Calu3 (cell line): ENCODE results near the gene SEC24A. TPM values are rescaled to one million over a fixed set of nuclear protein-coding genes. Genes with fewer than 3 reads are reported as not detected.

ENCODE experiments used
- BruUV-seq: library from RNA; stranded (reverse); fragments of 400-500 nt; replicated peaks from 2 replicates; lab custom pipeline; 2021; lab: Mats Ljungman, UMichigan
- CTCF ChIA-PET: fragments of 300-600 bp; sonication (Branson Sonifier 250); formaldehyde crosslinking; loops from one replicate; lab custom pipeline; 2022; ENCODE audit warnings: antibody characterized with exemption; lab: Charles Lee
- DNase-seq: peaks from one replicate; pipeline ENCODE4 v3.0.0; 2022
- H3K27ac Mint-ChIP-seq: one replicate; pipeline ENCODE4 v1.8.0; 2022; ENCODE audit warnings: mixed read lengths; ENCODE audit not compliant: unreplicated experiment
- H3K27me3 Mint-ChIP-seq: one replicate; pipeline ENCODE4 v1.8.0; 2022; ENCODE audit warnings: mixed read lengths; ENCODE audit not compliant: unreplicated experiment
- H3K36me3 Mint-ChIP-seq: one replicate; pipeline ENCODE4 v1.8.0; 2022; ENCODE audit warnings: mild to moderate bottlenecking, moderate library complexity, mixed read lengths; ENCODE audit not compliant: insufficient read depth, unreplicated experiment
- H3K4me1 Mint-ChIP-seq: one replicate; pipeline ENCODE4 v1.8.0; 2022; ENCODE audit warnings: mild to moderate bottlenecking, low read depth, mixed read lengths; ENCODE audit not compliant: unreplicated experiment
- H3K4me3 Mint-ChIP-seq: one replicate; pipeline ENCODE4 v1.8.0; 2022; ENCODE audit warnings: mild to moderate bottlenecking, low read depth, moderate library complexity, mixed read lengths; ENCODE audit not compliant: unreplicated experiment
- H3K9me3 Mint-ChIP-seq: one replicate; pipeline ENCODE4 v1.8.0; 2022; ENCODE audit warnings: low read depth, mixed read lengths; ENCODE audit not compliant: unreplicated experiment
- intact Hi-C: fragments of 100-400 bp; cut with micrococcal nuclease; formaldehyde crosslinking; loops from one replicate; pipeline ENCODE4 v1.10.0; 2022; ENCODE audit not compliant: unreplicated experiment
- total RNA-seq: library from RNA; stranded (reverse); gene quantifications from 2 replicates; pipeline ENCODE4 v1.2.3, GENCODE V29; 2022
- TF ChIP-seq, protein P1 (sequence below): fragments of 200-600 bp; IDR thresholded peaks from one replicate; pipeline ENCODE4 v1.8.0; 2022; ENCODE audit warnings: antibody characterized with exemption; ENCODE audit not compliant: unreplicated experiment

Gene SEC24A
- total RNA-seq, 1 experiment from 2014 or later, result 35.2 TPM

DNA sequence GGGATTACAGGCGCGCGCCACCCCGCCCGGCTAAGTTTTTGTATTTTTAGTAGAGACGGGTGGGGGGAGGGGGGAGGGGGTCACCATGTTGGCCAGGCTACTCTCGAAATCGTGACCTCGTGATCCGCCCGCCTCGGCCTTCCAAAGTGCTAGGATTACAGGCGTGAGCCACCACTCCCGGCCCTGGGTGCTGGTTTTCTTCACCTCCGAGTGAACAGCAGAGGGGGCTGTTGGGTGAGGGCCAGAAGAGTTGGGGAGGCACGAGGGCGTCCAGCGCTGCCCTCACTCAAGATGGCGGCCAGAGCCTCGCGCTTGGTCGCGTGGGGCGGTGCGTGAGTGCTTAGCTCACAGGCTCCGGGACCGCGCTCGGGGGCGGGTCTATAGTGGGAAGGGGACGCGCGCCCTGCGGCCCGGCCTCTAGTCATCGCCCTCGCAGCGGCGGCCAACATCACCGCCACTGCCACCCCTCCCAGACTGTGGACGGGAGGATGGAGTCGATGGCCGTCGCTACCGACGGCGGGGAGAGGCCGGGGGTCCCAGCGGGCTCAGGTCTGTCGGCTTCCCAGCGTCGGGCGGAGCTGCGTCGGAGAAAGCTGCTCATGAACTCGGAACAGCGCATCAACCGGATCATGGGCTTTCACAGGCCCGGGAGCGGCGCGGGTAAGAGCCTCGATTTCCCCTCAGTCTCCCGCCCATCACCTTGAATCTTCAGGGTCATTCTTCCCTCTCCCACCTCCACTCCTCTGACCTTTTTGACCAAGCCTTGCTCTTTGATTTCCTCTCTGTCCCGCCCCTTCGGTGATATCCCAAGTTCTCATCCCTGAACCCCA, 89.8 kb downstream of the SEC24A start, which contains the start of gene CAMLG:
CAMLG (plus strand) TSS at position 416 of the 830 bp plus-strand sequence; CDS start at position 489, 73 bp downstream.
- TF ChIP-seq, protein P1, sequence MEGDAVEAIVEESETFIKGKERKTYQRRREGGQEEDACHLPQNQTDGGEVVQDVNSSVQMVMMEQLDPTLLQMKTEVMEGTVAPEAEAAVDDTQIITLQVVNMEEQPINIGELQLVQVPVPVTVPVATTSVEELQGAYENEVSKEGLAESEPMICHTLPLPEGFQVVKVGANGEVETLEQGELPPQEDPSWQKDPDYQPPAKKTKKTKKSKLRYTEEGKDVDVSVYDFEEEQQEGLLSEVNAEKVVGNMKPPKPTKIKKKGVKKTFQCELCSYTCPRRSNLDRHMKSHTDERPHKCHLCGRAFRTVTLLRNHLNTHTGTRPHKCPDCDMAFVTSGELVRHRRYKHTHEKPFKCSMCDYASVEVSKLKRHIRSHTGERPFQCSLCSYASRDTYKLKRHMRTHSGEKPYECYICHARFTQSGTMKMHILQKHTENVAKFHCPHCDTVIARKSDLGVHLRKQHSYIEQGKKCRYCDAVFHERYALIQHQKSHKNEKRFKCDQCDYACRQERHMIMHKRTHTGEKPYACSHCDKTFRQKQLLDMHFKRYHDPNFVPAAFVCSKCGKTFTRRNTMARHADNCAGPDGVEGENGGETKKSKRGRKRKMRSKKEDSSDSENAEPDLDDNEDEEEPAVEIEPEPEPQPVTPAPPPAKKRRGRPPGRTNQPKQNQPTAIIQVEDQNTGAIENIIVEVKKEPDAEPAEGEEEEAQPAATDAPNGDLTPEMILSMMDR, result peak; percentile 82
- CTCF ChIA-PET, result interaction anchor here (0.5 to 2.9 kb wide), 12 partner anchors 10 to 166 kb away, joined by 3 to 28 read pairs (median 4); partner anchors contain the start of genes DDX46 and PCBD2
- H3K4me1 Mint-ChIP-seq, result peaks cover 8% of the 10 kb centered on the region

DNA sequence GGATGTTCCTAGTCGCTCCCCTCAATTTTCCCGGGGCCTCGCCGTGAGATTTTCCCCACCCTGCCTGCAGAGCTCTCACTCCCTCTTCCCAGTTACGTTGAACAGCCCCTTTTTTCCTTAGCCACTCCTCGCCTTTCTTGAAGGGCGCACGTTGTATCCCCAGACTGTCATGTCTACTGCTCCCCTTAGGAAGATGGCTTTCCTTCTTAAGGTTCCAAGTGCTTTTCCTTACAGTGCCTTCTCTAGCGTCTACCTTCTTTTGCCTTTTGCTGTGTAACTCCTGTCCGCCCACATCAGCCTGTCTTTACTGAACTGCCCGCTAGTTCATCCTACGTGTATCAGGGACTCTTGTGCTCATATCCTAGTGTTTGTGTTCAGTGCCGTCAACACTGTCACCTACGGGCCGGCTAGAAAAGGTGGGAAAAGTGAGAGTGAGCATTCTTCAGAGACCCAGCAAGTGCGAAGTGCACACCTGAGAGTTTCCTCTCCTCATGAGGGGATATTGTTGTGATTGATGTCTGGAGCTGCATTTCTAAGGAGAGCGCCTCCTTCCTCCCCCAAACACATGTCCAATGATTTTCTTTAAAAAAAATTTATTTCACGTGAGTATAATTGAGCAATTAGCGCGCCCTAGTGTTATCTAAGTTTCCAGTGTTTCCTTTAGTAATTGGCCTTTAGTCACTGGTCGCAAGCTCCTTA, 90.5 kb downstream of the SEC24A start:
- Mint-ChIP-seq H3K4me1 (peaks cover 8% of the 10 kb centered on the region), H3K4me3 (peak overlapping the region; percentile 93), H3K36me3 (peaks cover 23% of the 10 kb centered on the region), H3K27ac (peak overlapping the region; percentile 89), H3K9me3 (no peaks in the 10 kb centered on the region), H3K27me3 (no peaks in the 10 kb centered on the region)
- intact Hi-C loops, result loop anchor here (2.0 to 10.0 kb wide), 4 partner anchors 147 to 466 kb away; partner anchors contain the start of gene PCBD2
- TF ChIP-seq, protein P1, result peak; percentile 7
- CTCF ChIA-PET, result interaction anchor here (0.7 to 2.9 kb wide), 9 partner anchors 10 to 165 kb away, joined by 3 to 28 read pairs (median 4); partner anchors contain the start of genes DDX46 and PCBD2
- DNase-seq, result peak; percentile 53
- BruUV-seq, result TSS peak; percentile 45

More for the DNA sequence above, 89.8 kb downstream of the SEC24A start, which contains the start of gene CAMLG:
- intact Hi-C loops, result loop anchor here (2.0 to 10.0 kb wide), 4 partner anchors 146 to 466 kb away; partner anchors contain the start of gene PCBD2
- Mint-ChIP-seq H3K36me3 (peaks cover 23% of the 10 kb centered on the region), H3K27me3 (no peaks in the 10 kb centered on the region), H3K4me3 (peak within 1 kb of the TSS; percentile 93), H3K27ac (peak within 1 kb of the TSS; percentile 89), H3K9me3 (no peaks in the 10 kb centered on the region)
- no TSS peak for BruUV-seq
- DNase-seq, result peak; percentile 99

DNA sequence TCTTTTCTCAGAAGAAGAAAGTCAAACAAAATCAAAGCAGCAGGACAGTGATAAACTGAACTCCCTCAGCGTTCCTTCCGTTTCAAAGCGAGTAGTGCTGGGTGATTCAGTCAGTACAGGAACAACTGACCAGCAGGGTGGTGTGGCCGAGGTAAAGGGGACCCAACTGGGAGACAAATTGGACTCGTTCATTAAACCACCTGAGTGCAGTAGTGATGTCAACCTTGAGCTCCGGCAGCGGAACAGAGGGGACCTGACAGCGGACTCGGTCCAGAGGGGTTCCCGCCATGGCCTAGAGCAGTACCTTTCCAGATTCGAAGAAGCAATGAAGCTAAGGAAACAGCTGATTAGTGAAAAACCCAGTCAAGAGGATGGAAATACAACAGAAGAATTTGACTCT, 92.5 kb downstream of the SEC24A start:
- Mint-ChIP-seq H3K9me3 (no peaks in the 10 kb centered on the region), H3K4me3 (no peak overlapping the region), H3K36me3 (peaks cover 23% of the 10 kb centered on the region), H3K27ac (no peak overlapping the region), H3K27me3 (no peaks in the 10 kb centered on the region), H3K4me1 (peaks cover 8% of the 10 kb centered on the region)
- CTCF ChIA-PET, result interaction anchor here (0.5 kb wide), 1 partner anchor 319 kb away, joined by 9 read pairs; no protein-coding TSS in a partner anchor
- BruUV-seq, result no TSS peak
- no peak for DNase-seq
- intact Hi-C loops, result no loop called here
- TF ChIP-seq, protein P1, result no peak

DNA sequence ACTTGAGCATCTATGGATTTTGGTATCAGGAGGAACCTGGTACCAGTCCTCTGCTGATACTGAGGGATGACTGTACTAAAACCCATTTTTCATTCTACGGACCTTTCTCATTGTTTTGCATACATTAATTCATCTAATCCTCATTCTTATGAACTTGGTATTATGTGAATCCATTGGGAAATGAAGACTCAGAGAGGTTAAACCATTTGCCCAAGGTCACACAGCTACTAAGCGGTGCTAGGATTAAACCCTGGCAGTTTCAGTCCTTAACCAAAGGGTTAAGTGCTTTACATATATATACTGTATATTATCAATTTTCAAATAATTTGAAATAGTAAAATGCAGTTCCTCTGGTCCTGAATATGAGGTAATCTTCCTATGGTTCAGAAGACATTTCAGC, 93.5 kb downstream of the SEC24A start:
- Mint-ChIP-seq H3K9me3 (no peaks in the 10 kb centered on the region), H3K36me3 (peaks cover 23% of the 10 kb centered on the region), H3K4me3 (no peak overlapping the region), H3K27ac (no peak overlapping the region), H3K4me1 (peaks cover 8% of the 10 kb centered on the region), H3K27me3 (no peaks in the 10 kb centered on the region)
- TF ChIP-seq, protein P1, result no peak
- no TSS peak for BruUV-seq
- CTCF ChIA-PET, result no interaction called here
- no peak for DNase-seq
- intact Hi-C loops, result no loop called here
